B cell (primary cell): ENCODE results near the gene VASH1.

Experiments
- EZH2 ChIP-seq: IDR thresholded peaks from 2 replicates; pipeline ENCODE4 v1.6.1; 2012; ENCODE audit warnings: borderline replicate concordance, low read depth, mild to moderate bottlenecking, moderate library complexity, low read length; ENCODE audit not compliant: insufficient read depth, poor library complexity, severe bottlenecking
- TF ChIP-seq, protein P1 (sequence below): fragments of 200-600 bp; IDR thresholded peaks from one replicate; pipeline ENCODE4 v1.8.0; 2022; ENCODE audit warnings: antibody characterized with exemption, mild to moderate bottlenecking

- TF ChIP-seq, protein P1, sequence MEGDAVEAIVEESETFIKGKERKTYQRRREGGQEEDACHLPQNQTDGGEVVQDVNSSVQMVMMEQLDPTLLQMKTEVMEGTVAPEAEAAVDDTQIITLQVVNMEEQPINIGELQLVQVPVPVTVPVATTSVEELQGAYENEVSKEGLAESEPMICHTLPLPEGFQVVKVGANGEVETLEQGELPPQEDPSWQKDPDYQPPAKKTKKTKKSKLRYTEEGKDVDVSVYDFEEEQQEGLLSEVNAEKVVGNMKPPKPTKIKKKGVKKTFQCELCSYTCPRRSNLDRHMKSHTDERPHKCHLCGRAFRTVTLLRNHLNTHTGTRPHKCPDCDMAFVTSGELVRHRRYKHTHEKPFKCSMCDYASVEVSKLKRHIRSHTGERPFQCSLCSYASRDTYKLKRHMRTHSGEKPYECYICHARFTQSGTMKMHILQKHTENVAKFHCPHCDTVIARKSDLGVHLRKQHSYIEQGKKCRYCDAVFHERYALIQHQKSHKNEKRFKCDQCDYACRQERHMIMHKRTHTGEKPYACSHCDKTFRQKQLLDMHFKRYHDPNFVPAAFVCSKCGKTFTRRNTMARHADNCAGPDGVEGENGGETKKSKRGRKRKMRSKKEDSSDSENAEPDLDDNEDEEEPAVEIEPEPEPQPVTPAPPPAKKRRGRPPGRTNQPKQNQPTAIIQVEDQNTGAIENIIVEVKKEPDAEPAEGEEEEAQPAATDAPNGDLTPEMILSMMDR, result no peak
- TF ChIP-seq EZH2, result no peak
Measured at GRCh38 chr14:76820700-76821099, 59.4 kb downstream of the VASH1 start.
